Osteocyte (in vitro differentiated cells): ENCODE measurements around the gene AKAP10. TPM values are rescaled to one million over a fixed set of nuclear protein-coding genes. Genes with fewer than 3 reads are reported as not detected.

Experiments
- DNase-seq: peaks from one replicate; pipeline ENCODE4 v3.0.0; 2021; ENCODE audit warnings: mixed read lengths; ENCODE audit not compliant: unreplicated experiment; ENCODE audit errors: extremely low spot score
- H3K27ac Mint-ChIP-seq: one replicate; pipeline ENCODE4 v1.8.0; 2021; ENCODE audit warnings: mild to moderate bottlenecking, mixed read lengths; ENCODE audit not compliant: unreplicated experiment
- H3K27me3 Mint-ChIP-seq: one replicate; pipeline ENCODE4 v1.8.0; 2021; ENCODE audit warnings: mixed read lengths; ENCODE audit not compliant: unreplicated experiment
- H3K36me3 Mint-ChIP-seq: one replicate; pipeline ENCODE4 v1.8.0; 2021; ENCODE audit warnings: mixed read lengths; ENCODE audit not compliant: unreplicated experiment
- H3K4me1 Mint-ChIP-seq: one replicate; pipeline ENCODE4 v1.8.0; 2021; ENCODE audit warnings: mixed read lengths; ENCODE audit not compliant: unreplicated experiment
- H3K4me3 Mint-ChIP-seq: one replicate; pipeline ENCODE4 v1.8.0; 2021; ENCODE audit warnings: mild to moderate bottlenecking, moderate library complexity, mixed read lengths; ENCODE audit not compliant: unreplicated experiment
- H3K9me3 Mint-ChIP-seq: one replicate; pipeline ENCODE4 v1.8.0; 2021; ENCODE audit warnings: mixed read lengths; ENCODE audit not compliant: unreplicated experiment
- CTCF ChIP-seq: fragments of 200-600 bp; sonication (generic); IDR thresholded peaks from 2 replicates; pipeline ENCODE4 v1.5.0; 2021; ENCODE audit warnings: antibody characterized with exemption, mild to moderate bottlenecking, moderate library complexity
- total RNA-seq: library from RNA; stranded (reverse); gene quantifications from 2 replicates; pipeline ENCODE4 v1.2.1, GENCODE V29; 2021

AKAP10 gene
- total RNA-seq, 1 donor from 2014 or later: 34.4 TPM

DNA sequence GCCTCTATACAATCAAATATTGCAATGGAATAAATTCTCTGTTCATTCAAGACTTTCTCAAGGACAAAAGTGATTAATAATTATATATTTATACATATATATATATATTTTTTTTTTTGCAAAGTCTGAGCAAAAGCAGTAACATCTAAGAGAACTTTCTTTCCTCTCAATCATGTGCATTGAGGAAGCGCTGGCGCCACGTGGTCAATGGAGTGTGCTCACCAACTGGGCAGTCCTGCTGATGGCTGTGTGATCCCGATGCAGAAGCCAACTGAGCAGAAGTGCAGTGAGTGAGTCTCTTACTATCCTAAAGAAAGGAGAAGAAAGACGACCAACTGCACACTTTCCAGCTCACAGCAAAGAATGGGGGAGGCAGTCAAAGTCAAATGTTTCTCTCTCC is 72.7 kb downstream of the AKAP10 start:
- no peak for TF ChIP-seq CTCF
- peak; percentile 40 for DNase-seq
- no peak overlapping the region for H3K27ac Mint-ChIP-seq
- H3K36me3 Mint-ChIP-seq: peaks cover 41% of the 10 kb centered on the region
- no peaks in the 10 kb centered on the region for H3K4me1 Mint-ChIP-seq
- H3K4me3 Mint-ChIP-seq: no peak overlapping the region
- H3K9me3 Mint-ChIP-seq: no peaks in the 10 kb centered on the region
- no peaks in the 10 kb centered on the region for H3K27me3 Mint-ChIP-seq

- Mint-ChIP-seq H3K4me1 (no peaks in the 10 kb centered on the region), H3K9me3 (no peaks in the 10 kb centered on the region), H3K27ac (no peak overlapping the region), H3K27me3 (no peaks in the 10 kb centered on the region), H3K36me3 (peaks cover 40% of the 10 kb centered on the region), H3K4me3 (no peak overlapping the region)
- no peak for TF ChIP-seq CTCF
- no peak for DNase-seq
These were observed 73.2 kb downstream of the AKAP10 start for GRCh38 chr17:19904412-19904811.

GRCh38 chr17:19900809-19901208 is 76.8 kb downstream of the AKAP10 start:
- H3K4me1 Mint-ChIP-seq: peaks cover 2% of the 10 kb centered on the region
- H3K27ac Mint-ChIP-seq: no peak overlapping the region
- no peak for DNase-seq
- H3K4me3 Mint-ChIP-seq: no peak overlapping the region
- no peak for TF ChIP-seq CTCF
- H3K27me3 Mint-ChIP-seq: no peaks in the 10 kb centered on the region
- no peaks in the 10 kb centered on the region for H3K9me3 Mint-ChIP-seq
- H3K36me3 Mint-ChIP-seq: peaks cover 23% of the 10 kb centered on the region

GRCh38 chr17:19897903-19898302 is 79.7 kb downstream of the AKAP10 start:
- H3K4me1 Mint-ChIP-seq: peaks cover 2% of the 10 kb centered on the region
- H3K27me3 Mint-ChIP-seq: no peaks in the 10 kb centered on the region
- H3K36me3 Mint-ChIP-seq: peaks cover 11% of the 10 kb centered on the region
- DNase-seq: no peak
- no peak for TF ChIP-seq CTCF
- H3K9me3 Mint-ChIP-seq: no peaks in the 10 kb centered on the region
- H3K27ac Mint-ChIP-seq: peak overlapping the region; percentile 1
- H3K4me3 Mint-ChIP-seq: no peak overlapping the region

GRCh38 chr17:19897090-19897837 is 80.4 kb downstream of the AKAP10 start:
- DNase-seq: no peak
- peaks cover 2% of the 10 kb centered on the region for H3K4me1 Mint-ChIP-seq
- H3K27ac Mint-ChIP-seq: no peak overlapping the region
- no peak overlapping the region for H3K4me3 Mint-ChIP-seq
- no peaks in the 10 kb centered on the region for H3K27me3 Mint-ChIP-seq
- no peak for TF ChIP-seq CTCF
- peaks cover 11% of the 10 kb centered on the region for H3K36me3 Mint-ChIP-seq
- no peaks in the 10 kb centered on the region for H3K9me3 Mint-ChIP-seq
